Hematopoietic multipotent progenitor cell treated with erythropoietin and hydrocortisone succinate and interleukin-3 and kit ligand, for 4 days (in vitro differentiated cells): Measurements from ENCODE around the gene MMEL1.
A peak's percentile ranks its signal among the peaks of the same experiment; 100 is the strongest.

Experiments
- DNase-seq: peaks from one replicate; pipeline ENCODE4 v3.0.0-alpha.2; 2015

The MMEL1 gene

GRCh38 chr1:2642560-2643413 lies 10.0 kb upstream of the MMEL1 start:
- DNase-seq: peak; percentile 97

- no peak for DNase-seq
Measured at GRCh38 chr1:2642131-2642559, 9.3 kb upstream of the MMEL1 start.

GRCh38 chr1:2641381-2642130 lies 8.7 kb upstream of the MMEL1 start:
- no peak for DNase-seq

GRCh38 chr1:2640626-2641025 lies 7.8 kb upstream of the MMEL1 start:
- no peak for DNase-seq

GRCh38 chr1:2639607-2640521 lies 7.0 kb upstream of the MMEL1 start:
- DNase-seq: no peak

- DNase-seq: no peak
Measured at GRCh38 chr1:2639203-2639602, 6.4 kb upstream of the MMEL1 start.

GRCh38 chr1:2638466-2639115 lies 5.8 kb upstream of the MMEL1 start:
- DNase-seq: no peak

- no peak for DNase-seq
Measured at GRCh38 chr1:2637442-2638145, 4.8 kb upstream of the MMEL1 start.

GRCh38 chr1:2636733-2637132 lies 3.9 kb upstream of the MMEL1 start:
- no peak for DNase-seq

GRCh38 chr1:2635361-2636010 lies 2.7 kb upstream of the MMEL1 start:
- DNase-seq: no peak

- DNase-seq: no peak
Measured at GRCh38 chr1:2633936-2634491, 1.2 kb upstream of the MMEL1 start.

GRCh38 chr1:2633366-2633935 lies 635 bp upstream of the MMEL1 start:
- DNase-seq: no peak

GRCh38 chr1:2632051-2632430 lies 775 bp downstream of the MMEL1 start:
- DNase-seq: no peak

- no peak for DNase-seq
Measured at GRCh38 chr1:2631136-2632050, 1.4 kb downstream of the MMEL1 start.

GRCh38 chr1:2630498-2631135 lies 2.2 kb downstream of the MMEL1 start:
- DNase-seq: no peak

- no peak for DNase-seq
Measured at GRCh38 chr1:2629627-2630497, 3.0 kb downstream of the MMEL1 start.

- no peak for DNase-seq
Measured at GRCh38 chr1:2628933-2629626, 3.7 kb downstream of the MMEL1 start.
